NCI-H1417 (cell line): Measurements from ENCODE around the gene FAF1.

Experiments
- DNase-seq, 3 experiments: peaks; one replicate each; lab custom pipeline; 2025; lab: John Stamatoyannopoulos, UW

Gene FAF1

GRCh38 chr1:50644447-50645105 lies 315.5 kb downstream of the FAF1 start:
- no peak for DNase-seq

GRCh38 chr1:50637460-50637859 lies 322.6 kb downstream of the FAF1 start:
- DNase-seq: no peak

- peak in 1 of 3 experiments; percentile 43 for DNase-seq
Observed at GRCh38 chr1:50634251-50634650, 325.8 kb downstream of the FAF1 start.

- DNase-seq: peak; percentile 72 to 96 (median 74)
Observed at GRCh38 chr1:50633465-50633864, 326.6 kb downstream of the FAF1 start.

- DNase-seq: peak in 1 of 3 experiments; percentile 44
Observed at GRCh38 chr1:50631161-50631560, 328.9 kb downstream of the FAF1 start.

GRCh38 chr1:50622259-50622658 lies 337.8 kb downstream of the FAF1 start:
- DNase-seq: no peak

GRCh38 chr1:50620680-50621329 lies 339.3 kb downstream of the FAF1 start:
- DNase-seq: peak in 1 of 3 experiments; percentile 14

GRCh38 chr1:50615036-50615750 lies 344.9 kb downstream of the FAF1 start:
- no peak for DNase-seq

- DNase-seq: peak in 2 of 3 experiments; percentile 56 to 90
Observed at GRCh38 chr1:50611675-50612074, 348.4 kb downstream of the FAF1 start.

- peak; percentile 62 to 96 (median 74) for DNase-seq
Observed at GRCh38 chr1:50610563-50610962, 349.5 kb downstream of the FAF1 start.

GRCh38 chr1:50609508-50609907 lies 350.6 kb downstream of the FAF1 start:
- peak in 1 of 3 experiments; percentile 43 for DNase-seq

GRCh38 chr1:50605186-50605875 lies 354.7 kb downstream of the FAF1 start:
- peak in 2 of 3 experiments; percentile 50 to 84 for DNase-seq

GRCh38 chr1:50604580-50604979 lies 355.5 kb downstream of the FAF1 start:
- peak in 1 of 3 experiments; percentile 9 for DNase-seq

- DNase-seq: peak in 2 of 3 experiments; percentile 38 to 84
Observed at GRCh38 chr1:50603274-50604271, 356.5 kb downstream of the FAF1 start.

GRCh38 chr1:50599546-50599945 lies 360.5 kb downstream of the FAF1 start:
- DNase-seq: no peak

- DNase-seq: no peak
Observed at GRCh38 chr1:50595874-50596273, 364.2 kb downstream of the FAF1 start.

GRCh38 chr1:50593515-50593914 lies 366.6 kb downstream of the FAF1 start:
- no peak for DNase-seq

- DNase-seq: no peak
Observed at GRCh38 chr1:50591598-50591997, 368.5 kb downstream of the FAF1 start.

GRCh38 chr1:50582346-50582745 lies 377.7 kb downstream of the FAF1 start:
- DNase-seq: no peak

GRCh38 chr1:50570066-50570468 lies 390.0 kb downstream of the FAF1 start:
- peak in 2 of 3 experiments; percentile 39 to 86 for DNase-seq

- DNase-seq: no peak
Observed at GRCh38 chr1:50568782-50569181, 391.3 kb downstream of the FAF1 start.
